K562 (cell line): ENCODE results near the gene ARHGAP15.

Experiments used
- ARNT ChIP-seq, 2 experiments: fragments of 450-650 bp; IDR thresholded peaks; 2 replicates each; pipeline ENCODE4 v1.6.1; 2016; ENCODE audit warnings: mild to moderate bottlenecking in 1 of 2
- CREB3L1 ChIP-seq: fragments of 450-650 bp; IDR thresholded peaks from 2 replicates; pipeline ENCODE4 v1.6.1; 2014; ENCODE audit warnings: low read depth, mild to moderate bottlenecking, moderate library complexity, borderline replicate concordance
- CTCF ChIP-seq, 3 experiments: IDR thresholded peaks in 2 of 3; conservative IDR thresholded peaks in 1 of 3; 2 replicates each; pipeline ENCODE4 v1.5.1; 2011 to 2012; ENCODE audit warnings: low read length in 3 of 3, mild to moderate bottlenecking in 3 of 3, control low read depth in 2 of 3, improper control_type of control experiment in 1 of 3, inconsistent platforms in 1 of 3, low read depth in 1 of 3, mixed read lengths in 1 of 3, moderate library complexity in 1 of 3; ENCODE audit not compliant: insufficient read depth in 2 of 3
- E2F6 ChIP-seq, 2 experiments: IDR thresholded peaks; 2 replicates each; pipeline ENCODE4 v1.6.1; 2011; ENCODE audit warnings: borderline replicate concordance in 1 of 2, control low read depth in 1 of 2, low read depth in 1 of 2, low read length in 1 of 2, mild to moderate bottlenecking in 1 of 2, mixed read lengths in 1 of 2, moderate library complexity in 1 of 2; ENCODE audit not compliant: insufficient read depth in 1 of 2, insufficient read length in 1 of 2, poor library complexity in 1 of 2, severe bottlenecking in 1 of 2; ENCODE audit errors: extremely low read depth in 1 of 2
- GABPB1 ChIP-seq: sonication (generic); formaldehyde crosslinking; IDR thresholded peaks from 2 replicates; pipeline ENCODE4 v1.8.0; 2022; ENCODE audit warnings: mild to moderate bottlenecking, missing genetic modification reagents
- RBM14 ChIP-seq: fragments of 200-400 bp; formaldehyde crosslinking; IDR thresholded peaks from 2 replicates; pipeline ENCODE4 v1.6.1; 2018; ENCODE audit warnings: low read depth, mild to moderate bottlenecking, low read length, moderate library complexity, borderline replicate concordance; ENCODE audit not compliant: insufficient read depth
- USF1 ChIP-seq: sonication (generic); formaldehyde crosslinking; IDR thresholded peaks from 2 replicates; pipeline ENCODE4 v1.9.0; 2022; ENCODE audit warnings: mild to moderate bottlenecking, missing genetic modification reagents
- ZHX1 ChIP-seq: fragments of 150-350 bp; conservative IDR thresholded peaks from 2 replicates; pipeline ENCODE4 v1.6.1; 2014; ENCODE audit warnings: low read length

GRCh38 chr2:143394062-143394461 is 264.8 kb downstream of the ARHGAP15 start:
- TF ChIP-seq GABPB1 = no peak
- no peak for TF ChIP-seq ZHX1
- TF ChIP-seq ARNT (IDR thresholded peaks at IDR 0.05) = no peak
- no peak for TF ChIP-seq CREB3L1
- TF ChIP-seq USF1 (CRISPR knock-in tag) = no peak
- TF ChIP-seq CTCF (IDR thresholded peaks at IDR 0.05 in 2 of 3, conservative IDR thresholded peaks at IDR 0.05 in 1 of 3; ENCODE audit: insufficient read depth in 2 of 3, low read depth in 1 of 3, low read length in 3 of 3) = no peak
- TF ChIP-seq RBM14 = no peak
- TF ChIP-seq E2F6 (IDR thresholded peaks at IDR 0.05; ENCODE audit: borderline replicate concordance in 1 of 2, extremely low read depth in 1 of 2, insufficient read depth in 1 of 2, insufficient read length in 1 of 2, low read depth in 1 of 2, low read length in 1 of 2, poor library complexity in 1 of 2, severe bottlenecking in 1 of 2) = no peak
